HCT116 (cell line): ENCODE results near the gene DAP.

Source experiments
- CEBPB ChIP-seq: IDR thresholded peaks from 2 replicates; pipeline ENCODE4 v1.6.1; 2012; ENCODE audit warnings: low read depth
- CTCF ChIP-seq, 3 experiments: fragments of 200-600 bp in 1 of 3; sonication (generic) in 1 of 3; IDR thresholded peaks in 2 of 3; conservative IDR thresholded peaks in 1 of 3; 2 replicates each; pipeline ENCODE4 v1.5.1; 2012 to 2017; ENCODE audit warnings: low read depth in 2 of 3, low read length in 2 of 3, antibody characterized with exemption in 1 of 3, borderline replicate concordance in 1 of 3, control low read depth in 1 of 3, mild to moderate bottlenecking in 1 of 3, mixed read lengths in 1 of 3, mixed run types in 1 of 3, moderate library complexity in 1 of 3; ENCODE audit not compliant: insufficient read depth in 1 of 3
- EGR1 ChIP-seq: IDR thresholded peaks from 2 replicates; pipeline ENCODE4 v1.6.1; 2012; ENCODE audit warnings: low read depth
- EZH2phosphoT487 ChIP-seq: fragments of 200-600 bp; IDR thresholded peaks from 2 replicates; pipeline ENCODE4 v1.6.1; 2018; ENCODE audit warnings: antibody characterized with exemption, borderline replicate concordance
- POLR2A ChIP-seq: IDR thresholded peaks from 2 replicates; pipeline ENCODE4 v1.7.0; 2011; ENCODE audit warnings: borderline replicate concordance; ENCODE audit not compliant: insufficient read depth, insufficient read length; ENCODE audit errors: extremely low read depth
- REST ChIP-seq: IDR thresholded peaks from 2 replicates; pipeline ENCODE4 v1.6.1; 2012; ENCODE audit warnings: low read depth
- TCF7L2 ChIP-seq: IDR thresholded peaks from 2 replicates; pipeline ENCODE4 v1.7.0; 2011; ENCODE audit warnings: borderline replicate concordance, inconsistent platforms; ENCODE audit not compliant: insufficient read depth, insufficient read length; ENCODE audit errors: extremely low read depth
- ZNF274 ChIP-seq: fragments of 200-500 bp; sonication (Bioruptor generic); IDR thresholded peaks from 2 replicates; pipeline ENCODE4 v1.6.1; 2014; ENCODE audit warnings: mild to moderate bottlenecking, low read depth, low read length, inconsistent platforms

GRCh38 chr5:10768328-10768899, 7.4 kb upstream of the DAP start:
- TF ChIP-seq CTCF (IDR thresholded peaks at IDR 0.05 in 2 of 3, conservative IDR thresholded peaks at IDR 0.05 in 1 of 3; ENCODE audit: borderline replicate concordance in 1 of 3, insufficient read depth in 1 of 3, low read depth in 2 of 3, low read length in 2 of 3) (no peak), TCF7L2 (no peak), ZNF274 (no peak), POLR2A (no peak), CEBPB (no peak), EZH2phosphoT487 (no peak), REST (no peak), EGR1 (no peak)
